HCT116 (cell line): ENCODE data around the gene FLOT1. TPM values are rescaled to one million over a fixed set of nuclear protein-coding genes. Genes with fewer than 3 reads are reported as not detected.

Experiments
- ATAC-seq: fragments of 200-7000 bp; cut with Tn5 transposase; 2 replicates; pipeline ENCODE4 v1.9.1; 2020; ENCODE audit warnings: mild to moderate bottlenecking, moderate library complexity
- BruUV-seq: library from RNA; stranded (reverse); fragments of 400-500 nt; replicated peaks from 2 replicates; lab custom pipeline; 2021; lab: Mats Ljungman, UMichigan
- CTCF ChIA-PET: fragments of 300-600 bp; sonication (Branson Sonifier 250); formaldehyde crosslinking; loops from one replicate; lab custom pipeline; 2021; ENCODE audit warnings: antibody characterized with exemption; lab: Charles Lee
- POLR2A ChIA-PET: fragments of 300-600, 350-600 bp; sonication (Branson Sonifier 250); formaldehyde crosslinking; loops from one replicate; lab custom pipeline; 2021; ENCODE audit warnings: antibody characterized with exemption; lab: Charles Lee
- RAD21 ChIA-PET, 2 experiments: fragments of 300-600 bp; sonication (Branson Sonifier 250); formaldehyde crosslinking; loops; one replicate each; lab custom pipeline; 2023; ENCODE audit warnings: low total read pairs in 2 of 2; ENCODE audit not compliant: uncharacterized antibody in 2 of 2, unreplicated experiment in 2 of 2, low non-redundant PET in 1 of 2; lab: Charles Lee
- DNase-seq: peaks from one replicate; pipeline ENCODE4 v3.0.0-alpha.2; 2010; ENCODE audit warnings: low read depth, low spot score
- H2AFZ ChIP-seq: fragments of 200-600 bp; shearing (Covaris generic), sonication (generic); 2 replicates; pipeline ENCODE4 v1.6.1; 2017; ENCODE audit warnings: low read depth, mixed run types, mixed read lengths, antibody characterized with exemption, low read length; ENCODE audit not compliant: poor library complexity, severe bottlenecking
- H3K27ac ChIP-seq: 2 replicates; pipeline ENCODE4 v1.5.1; 2012; ENCODE audit warnings: low read depth, low read length
- H3K27me3 ChIP-seq: fragments of 200-600 bp; sonication (generic); 2 replicates; pipeline ENCODE4 v1.6.1; 2016; ENCODE audit warnings: mixed run types, low read length, mixed read lengths; ENCODE audit not compliant: insufficient read depth
- H3K36me3 ChIP-seq, 2 experiments: fragments of 200-500 bp in 1 of 2; fragments of 200-600 bp in 1 of 2; sonication (Bioruptor generic) in 1 of 2; sonication (generic) in 1 of 2; 2 replicates each; pipeline versions ENCODE4 v1.5.1 to v1.6.1; 2014 to 2016; ENCODE audit warnings: low read length in 2 of 2, inconsistent platforms in 1 of 2, mixed read lengths in 1 of 2, mixed run types in 1 of 2; ENCODE audit not compliant: insufficient read depth in 2 of 2, control insufficient read depth in 1 of 2
- H3K4me1 ChIP-seq, 2 experiments: fragments of 200-600 bp in 1 of 2; sonication (generic) in 1 of 2; 2 replicates each; pipeline versions ENCODE4 v1.5.1 to v1.6.1; 2012 to 2017; ENCODE audit warnings: low read length in 2 of 2, inconsistent platforms in 1 of 2, mild to moderate bottlenecking in 1 of 2, mixed read lengths in 1 of 2, mixed run types in 1 of 2, moderate library complexity in 1 of 2; ENCODE audit not compliant: insufficient read depth in 2 of 2, control insufficient read depth in 1 of 2
- H3K4me2 ChIP-seq: fragments of 200-600 bp; sonication (generic); 2 replicates; pipeline ENCODE4 v1.6.1; 2017; ENCODE audit warnings: mixed run types, low read length, mixed read lengths
- H3K4me3 ChIP-seq, 2 experiments: fragments of 200-600 bp in 1 of 2; sonication (generic) in 1 of 2; replicated peaks in 1 of 2; 2 replicates each; pipeline ENCODE4 v1.5.1; 2011 to 2016; ENCODE audit warnings: low read length in 2 of 2, control low read depth in 1 of 2, low read depth in 1 of 2, mild to moderate bottlenecking in 1 of 2, mixed read lengths in 1 of 2, mixed run types in 1 of 2
- H3K79me2 ChIP-seq: fragments of 200-600 bp; sonication (generic); 2 replicates; pipeline ENCODE4 v1.6.1; 2017; ENCODE audit warnings: mild to moderate bottlenecking, mixed run types, low read length, moderate library complexity, mixed read lengths; ENCODE audit not compliant: insufficient read depth
- H3K9ac ChIP-seq: fragments of 200-600 bp; sonication (generic); 2 replicates; pipeline ENCODE4 v1.6.1; 2016; ENCODE audit warnings: low read length, mixed read lengths
- H3K9me2 ChIP-seq: fragments of 200-600 bp; sonication (generic), shearing (Covaris generic); 2 replicates; pipeline ENCODE4 v1.6.1; 2017; ENCODE audit warnings: mixed run types, mild to moderate bottlenecking, moderate library complexity; ENCODE audit not compliant: insufficient read depth
- H3K9me3 ChIP-seq, 2 experiments: fragments of 200-500 bp in 1 of 2; fragments of 200-600 bp in 1 of 2; sonication (Bioruptor generic) in 1 of 2; sonication (generic) in 1 of 2; 2 replicates each; pipeline ENCODE4 v1.6.1; 2014 to 2017; ENCODE audit warnings: low read length in 2 of 2, mixed read lengths in 2 of 2, inconsistent platforms in 1 of 2, low read depth in 1 of 2, mild to moderate bottlenecking in 1 of 2, mixed run types in 1 of 2, moderate library complexity in 1 of 2; ENCODE audit not compliant: control insufficient read depth in 1 of 2, insufficient read depth in 1 of 2
- H4K20me1 ChIP-seq: fragments of 200-600 bp; sonication (generic), shearing (Covaris generic); 2 replicates; pipeline ENCODE4 v1.6.1; 2017; ENCODE audit warnings: mixed run types, mild to moderate bottlenecking, moderate library complexity; ENCODE audit not compliant: insufficient read depth
- CBX3 ChIP-seq: IDR thresholded peaks from 2 replicates; pipeline ENCODE4 v1.6.1; 2012; ENCODE audit warnings: low read depth
- EGR1 ChIP-seq: IDR thresholded peaks from 2 replicates; pipeline ENCODE4 v1.6.1; 2012; ENCODE audit warnings: low read depth
- EZH2 ChIP-seq: fragments of 200-600 bp; sonication (generic); IDR thresholded peaks from 2 replicates; pipeline ENCODE4 v1.6.1; 2017; ENCODE audit warnings: antibody characterized with exemption, mixed run types
- EZH2phosphoT487 ChIP-seq: fragments of 200-600 bp; IDR thresholded peaks from 2 replicates; pipeline ENCODE4 v1.6.1; 2018; ENCODE audit warnings: antibody characterized with exemption, borderline replicate concordance
- JUND ChIP-seq: IDR thresholded peaks from 2 replicates; pipeline ENCODE4 v1.6.1; 2012
- POLR2AphosphoS5 ChIP-seq: IDR thresholded peaks from 2 replicates; pipeline ENCODE4 v1.6.1; 2011; ENCODE audit warnings: mild to moderate bottlenecking, low read depth, low read length, moderate library complexity
- SP1 ChIP-seq: IDR thresholded peaks from 2 replicates; pipeline ENCODE4 v1.6.1; 2012; ENCODE audit warnings: low read depth
- SRF ChIP-seq: IDR thresholded peaks from 2 replicates; pipeline ENCODE4 v1.6.1; 2012; ENCODE audit warnings: low read depth
- TCF7L2 ChIP-seq: IDR thresholded peaks from 2 replicates; pipeline ENCODE4 v1.7.0; 2011; ENCODE audit warnings: borderline replicate concordance, inconsistent platforms; ENCODE audit not compliant: insufficient read depth, insufficient read length; ENCODE audit errors: extremely low read depth
- YY1 ChIP-seq: IDR thresholded peaks from 2 replicates; pipeline ENCODE4 v1.6.1; 2011; ENCODE audit warnings: low read length, low read depth, moderate library complexity, mild to moderate bottlenecking; ENCODE audit not compliant: insufficient replicate concordance; ENCODE audit errors: extremely low read depth
- ZNF274 ChIP-seq: fragments of 200-500 bp; sonication (Bioruptor generic); IDR thresholded peaks from 2 replicates; pipeline ENCODE4 v1.6.1; 2014; ENCODE audit warnings: mild to moderate bottlenecking, low read depth, low read length, inconsistent platforms
- intact Hi-C: fragments of 100-400 bp; cut with micrococcal nuclease; formaldehyde crosslinking; loops from 2 replicates; pipeline ENCODE4 v1.10.0; 2022
- total RNA-seq: library from RNA; stranded (reverse); gene quantifications from one replicate; pipeline ENCODE4 v1.2.1, GENCODE V29; 2021; ENCODE audit not compliant: unreplicated experiment
- TF ChIP-seq, protein P1 (sequence below): IDR thresholded peaks from 2 replicates; pipeline ENCODE4 v1.6.1; 2012
- TF ChIP-seq, protein P2 (sequence below): IDR thresholded peaks from 2 replicates; pipeline ENCODE4 v1.6.1; 2012

Gene FLOT1
- total RNA-seq, 1 experiment from 2014 or later = 117 TPM

DNA sequence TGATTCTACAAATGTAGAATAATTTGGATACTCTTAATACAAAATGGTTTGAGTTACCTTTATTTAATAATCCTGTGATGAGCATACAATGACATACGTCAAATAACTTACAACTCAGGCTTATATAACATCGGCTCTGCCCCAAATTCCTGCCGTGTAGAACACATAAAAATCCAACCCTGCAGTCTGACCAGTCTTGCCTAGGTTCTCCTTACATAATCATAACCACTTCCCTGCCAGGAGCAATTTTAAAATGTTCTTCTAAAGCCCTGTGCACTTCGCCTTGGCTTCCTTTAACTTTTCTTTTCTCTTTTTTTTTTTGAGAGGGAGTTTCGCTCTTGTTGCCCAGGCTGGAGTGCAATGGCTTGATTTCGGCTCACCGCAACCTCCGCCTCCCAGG is 18.1 kb upstream of the FLOT1 start:
- no peaks in the 10 kb centered on the region for H3K9me2 ChIP-seq
- no peak for ATAC-seq
- no TSS peak for BruUV-seq
- ChIA-PET POLR2A (interaction anchor here (0.8 to 12.4 kb wide), 6 partner anchors 9 to 46 kb away, joined by 4 to 195 read pairs (median 6); partner anchors contain the start of gene IER3), RAD21 (no interaction called here), CTCF (no interaction called here)
- H3K4me2 ChIP-seq = no peak overlapping the region
- no peak for TF ChIP-seq JUND
- no peak for TF ChIP-seq EGR1
- TF ChIP-seq POLR2AphosphoS5 = no peak
- TF ChIP-seq, protein P1, sequence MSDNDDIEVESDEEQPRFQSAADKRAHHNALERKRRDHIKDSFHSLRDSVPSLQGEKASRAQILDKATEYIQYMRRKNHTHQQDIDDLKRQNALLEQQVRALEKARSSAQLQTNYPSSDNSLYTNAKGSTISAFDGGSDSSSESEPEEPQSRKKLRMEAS = no peak
- no peak for TF ChIP-seq SP1
- TF ChIP-seq EZH2 = no peak
- TF ChIP-seq, protein P2, sequence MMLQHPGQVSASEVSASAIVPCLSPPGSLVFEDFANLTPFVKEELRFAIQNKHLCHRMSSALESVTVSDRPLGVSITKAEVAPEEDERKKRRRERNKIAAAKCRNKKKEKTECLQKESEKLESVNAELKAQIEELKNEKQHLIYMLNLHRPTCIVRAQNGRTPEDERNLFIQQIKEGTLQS = no peak
- no peak for TF ChIP-seq ZNF274
- no peak overlapping the region for H3K27ac ChIP-seq
- no peaks in the 10 kb centered on the region for H4K20me1 ChIP-seq
- no peaks in the 10 kb centered on the region for H3K9me3 ChIP-seq
- DNase-seq = no peak
- H2AFZ ChIP-seq = no peak overlapping the region
- no peak overlapping the region for H3K9ac ChIP-seq
- no peak overlapping the region for H3K4me3 ChIP-seq
- intact Hi-C loops = no loop called here
- H3K79me2 ChIP-seq = no peaks in the 10 kb centered on the region
- H3K4me1 ChIP-seq = peaks cover 59 to 82% of the 10 kb centered on the region in 2 experiments
- H3K27me3 ChIP-seq = no peaks in the 10 kb centered on the region
- no peaks in the 10 kb centered on the region for H3K36me3 ChIP-seq

DNA sequence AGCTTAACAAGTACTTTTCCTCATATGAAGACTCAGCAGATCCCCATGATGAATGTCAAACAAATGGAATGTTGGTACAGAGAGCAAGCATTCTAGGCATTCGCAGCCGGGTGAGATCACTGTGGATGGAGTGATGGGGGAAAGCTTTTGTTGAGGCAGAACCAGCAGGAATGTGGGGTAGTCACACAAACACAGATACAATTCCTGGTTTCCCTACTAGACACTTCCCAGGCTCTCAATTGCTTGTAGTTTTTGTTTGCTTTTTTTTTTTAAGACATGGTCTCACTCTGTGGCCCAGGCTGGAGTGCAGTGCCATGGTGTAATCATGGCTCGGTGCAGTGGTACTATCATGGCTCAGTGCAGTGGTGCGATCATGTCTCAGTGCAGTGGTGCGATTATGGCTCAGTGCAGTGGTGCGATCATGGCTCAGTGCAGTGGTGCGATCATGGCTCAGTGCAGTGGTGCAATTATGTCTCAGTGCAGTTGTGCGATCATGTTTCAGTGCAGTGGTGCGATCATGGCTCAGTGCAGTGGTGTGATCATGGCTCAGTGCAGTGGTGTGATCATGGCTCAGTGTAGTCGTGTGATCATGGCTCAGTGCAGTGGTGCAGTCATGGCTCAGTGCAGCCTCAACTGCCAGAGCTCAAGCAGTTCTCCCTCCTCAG is 17.2 kb upstream of the FLOT1 start:
- H4K20me1 ChIP-seq = no peaks in the 10 kb centered on the region
- H3K9ac ChIP-seq = no peak overlapping the region
- DNase-seq = no peak
- POLR2A ChIA-PET = interaction anchor here (0.7 to 2.1 kb wide), 8 partner anchors 8 to 55 kb away, joined by 3 to 10 read pairs (median 6); partner anchors contain the start of gene IER3
- CTCF ChIA-PET = no interaction called here
- H3K4me3 ChIP-seq = no peak overlapping the region
- no peaks in the 10 kb centered on the region for H3K27me3 ChIP-seq
- no peak overlapping the region; the same call in 1 of the 2 replicates for H3K27ac ChIP-seq
- RAD21 ChIA-PET = no interaction called here
- no peak for ATAC-seq
- intact Hi-C loops = no loop called here
- H3K36me3 ChIP-seq = no peaks in the 10 kb centered on the region
- TF ChIP-seq TCF7L2 = no peak
- TF ChIP-seq, protein P2 = no peak
- TF ChIP-seq EZH2phosphoT487 = no peak
- TF ChIP-seq CBX3 = peak; percentile 74; the same call in 1 of the 2 replicates
- TF ChIP-seq YY1 = no peak
- TF ChIP-seq SRF = no peak
- no peak for TF ChIP-seq ZNF274
- TF ChIP-seq, all 23 proteins: peak for 1
- Histone ChIP-seq H3K9me3 (no peaks in the 10 kb centered on the region), H3K9me2 (no peaks in the 10 kb centered on the region), H3K4me2 (peak overlapping the region; percentile 31), H3K79me2 (no peaks in the 10 kb centered on the region), H2AFZ (no peak overlapping the region), H3K4me1 (peaks cover 56 to 87% of the 10 kb centered on the region in 2 experiments)
- no TSS peak for BruUV-seq
